ENCODE data around the gene RASA4B. TPM values are rescaled to one million over a fixed set of nuclear protein-coding genes. Genes with fewer than 3 reads are reported as not detected.
"Not testable (repeated sequence)": the region's sequence is repeated elsewhere in the genome, so short reads cannot be mapped to it uniquely, and the experiment has no call there.

RASA4B gene
- total RNA-seq, 4 donors from 2014 or later: 26.5 to 30.7 (median 28.4) TPM

GRCh38 chr7:102524803-102525202 is 7.2 kb upstream of the RASA4B start:
- H3K4me3 ChIP-seq, H3K9me3 ChIP-seq, H3K36me3 ChIP-seq, H3K27me3 ChIP-seq, H3K4me1 ChIP-seq, H3K27ac ChIP-seq: not testable (repeated sequence)
- WGBS: 83% methylated on average over 1 of the region's 2 CpGs
- DNase-seq (ENCODE audit: low spot score in 2 of 2): peak; percentile 41 to 74

GRCh38 chr7:102520797-102521196 is 3.2 kb upstream of the RASA4B start:
- DNase-seq (ENCODE audit: low spot score in 2 of 2); H3K27me3 ChIP-seq; H3K9me3 ChIP-seq; H3K36me3 ChIP-seq; H3K27ac ChIP-seq; H3K4me3 ChIP-seq; H3K4me1 ChIP-seq: not testable (repeated sequence)
- no CpG with 5 or more reads among the region's 5 CpGs for WGBS

GRCh38 chr7:102516951-102517350 is 626 bp downstream of the RASA4B start:
- H3K27ac ChIP-seq; H3K4me1 ChIP-seq; H3K36me3 ChIP-seq; DNase-seq (ENCODE audit: low spot score in 2 of 2); H3K9me3 ChIP-seq; H3K4me3 ChIP-seq; H3K27me3 ChIP-seq: not testable (repeated sequence)
- WGBS: no CpG with 5 or more reads among the region's 10 CpGs

GRCh38 chr7:102515889-102516288 is 1.7 kb downstream of the RASA4B start:
- H3K4me1 ChIP-seq; H3K36me3 ChIP-seq; H3K27ac ChIP-seq; H3K9me3 ChIP-seq; H3K27me3 ChIP-seq; DNase-seq (ENCODE audit: low spot score in 2 of 2); H3K4me3 ChIP-seq: not testable (repeated sequence)
- WGBS: no CpG with 5 or more reads among the region's 3 CpGs

- H3K4me3 ChIP-seq; H3K4me1 ChIP-seq; H3K27me3 ChIP-seq; H3K27ac ChIP-seq; H3K36me3 ChIP-seq; H3K9me3 ChIP-seq; DNase-seq (ENCODE audit: low spot score in 2 of 2): not testable (repeated sequence)
- no CpG with 5 or more reads among the region's 15 CpGs for WGBS
Measured at GRCh38 chr7:102514881-102515721, 2.5 kb downstream of the RASA4B start.

GRCh38 chr7:102512642-102513221 is 4.8 kb downstream of the RASA4B start:
- not testable (repeated sequence) for H3K9me3 ChIP-seq, H3K27ac ChIP-seq, H3K4me1 ChIP-seq, H3K27me3 ChIP-seq, H3K36me3 ChIP-seq, H3K4me3 ChIP-seq
- 21% methylated on average over 5 of the region's 5 CpGs for WGBS
- DNase-seq (ENCODE audit: low spot score in 2 of 2): peak in 1 of 2 donors; percentile 61

GRCh38 chr7:102511860-102512522 is 5.6 kb downstream of the RASA4B start:
- not testable (repeated sequence) for DNase-seq (ENCODE audit: low spot score in 2 of 2); H3K9me3 ChIP-seq; H3K27ac ChIP-seq; H3K4me1 ChIP-seq; H3K27me3 ChIP-seq; H3K4me3 ChIP-seq; H3K36me3 ChIP-seq
- WGBS: no CpG with 5 or more reads among the region's 30 CpGs

GRCh38 chr7:102510575-102510974 is 7.0 kb downstream of the RASA4B start:
- WGBS: no CpG with 5 or more reads among the region's 8 CpGs
- not testable (repeated sequence) for H3K27ac ChIP-seq
- DNase-seq (ENCODE audit: low spot score in 2 of 2): peak in 1 of 2 donors; percentile 31

GRCh38 chr7:102507410-102508088 is 10.0 kb downstream of the RASA4B start:
- peak in 1 of 2 donors; percentile 48 for DNase-seq (ENCODE audit: low spot score in 2 of 2)
- 93% methylated on average over 3 of the region's 8 CpGs for WGBS
- H3K9me3 ChIP-seq: not testable (repeated sequence)

More at GRCh38 chr7:102510575-102510974, 7.0 kb downstream of the RASA4B start:
- not testable (repeated sequence) for H3K36me3 ChIP-seq, H3K4me1 ChIP-seq, H3K27me3 ChIP-seq, H3K4me3 ChIP-seq, H3K9me3 ChIP-seq

GRCh38 chr7:102505298-102506185 is 12.0 kb downstream of the RASA4B start:
- H3K27ac ChIP-seq, H3K4me1 ChIP-seq, H3K4me3 ChIP-seq, H3K9me3 ChIP-seq, H3K36me3 ChIP-seq, H3K27me3 ChIP-seq: not testable (repeated sequence)
- no CpG with 5 or more reads among the region's 24 CpGs for WGBS
- peak in 1 of 2 donors; percentile 34 for DNase-seq (ENCODE audit: low spot score in 2 of 2)

More at GRCh38 chr7:102507410-102508088, 10.0 kb downstream of the RASA4B start:
- H3K36me3 ChIP-seq, H3K4me1 ChIP-seq, H3K4me3 ChIP-seq, H3K27me3 ChIP-seq, H3K27ac ChIP-seq: not testable (repeated sequence)

GRCh38 chr7:102503141-102503540 is 14.4 kb downstream of the RASA4B start:
- H3K4me3 ChIP-seq; H3K36me3 ChIP-seq; H3K4me1 ChIP-seq; H3K9me3 ChIP-seq; H3K27ac ChIP-seq; DNase-seq (ENCODE audit: low spot score in 2 of 2); H3K27me3 ChIP-seq: not testable (repeated sequence)
- WGBS: no CpG with 5 or more reads among the region's 12 CpGs

GRCh38 chr7:102498321-102498720 is 19.3 kb downstream of the RASA4B start:
- not testable (repeated sequence) for H3K36me3 ChIP-seq, H3K4me3 ChIP-seq
- WGBS: 91% methylated on average over 15 of the region's 16 CpGs

GRCh38 chr7:102497308-102497707 is 20.3 kb downstream of the RASA4B start:
- not testable (repeated sequence) for H3K4me1 ChIP-seq, H3K4me3 ChIP-seq, H3K9me3 ChIP-seq, H3K36me3 ChIP-seq, H3K27ac ChIP-seq, H3K27me3 ChIP-seq
- peak in 1 of 2 donors; percentile 40 for DNase-seq (ENCODE audit: low spot score in 2 of 2)
- no CpG with 5 or more reads among the region's 5 CpGs for WGBS

More at GRCh38 chr7:102498321-102498720, 19.3 kb downstream of the RASA4B start:
- DNase-seq (ENCODE audit: low spot score in 2 of 2): peak in 1 of 2 donors; percentile 27
- not testable (repeated sequence) for H3K27ac ChIP-seq, H3K9me3 ChIP-seq, H3K27me3 ChIP-seq, H3K4me1 ChIP-seq

Data from suprapubic skin (tissue), 4 donors.